Duodenal mucosa (tissue), 2 donors: Measurements from ENCODE around the gene TERT.
"Not testable (repeated sequence)": the region's sequence is repeated elsewhere in the genome, so short reads cannot be mapped to it uniquely, and the experiment has no call there.

Experiments used
- H3K27ac ChIP-seq: one replicate; pipeline ENCODE4 v1.7.0; 2013; ENCODE audit warnings: low read depth, low read length
- H3K27me3 ChIP-seq, 2 donors: one replicate each; pipeline ENCODE4 v1.7.0; 2013; ENCODE audit warnings: low read length in 2 of 2, control low read depth in 1 of 2; ENCODE audit not compliant: insufficient read depth in 2 of 2, control insufficient read depth in 1 of 2
- H3K36me3 ChIP-seq, 2 donors: one replicate each; pipeline ENCODE4 v1.7.0; 2013; ENCODE audit warnings: low read length in 2 of 2, control low read depth in 1 of 2; ENCODE audit not compliant: insufficient read depth in 2 of 2, control insufficient read depth in 1 of 2
- H3K4me1 ChIP-seq, 2 donors: one replicate each; pipeline ENCODE4 v1.7.0; 2013; ENCODE audit warnings: low read length in 2 of 2, control low read depth in 1 of 2; ENCODE audit not compliant: insufficient read depth in 2 of 2, control insufficient read depth in 1 of 2
- H3K4me3 ChIP-seq, 2 donors: one replicate each; pipeline ENCODE4 v1.7.0; 2013; ENCODE audit warnings: low read length in 2 of 2, low read depth in 1 of 2
- H3K9ac ChIP-seq, 2 donors: one replicate each; pipeline ENCODE4 v1.7.0; 2013; ENCODE audit warnings: low read length in 2 of 2, low read depth in 1 of 2
- H3K9me3 ChIP-seq, 2 donors: one replicate each; pipeline ENCODE4 v1.7.0; 2013; ENCODE audit warnings: low read length in 2 of 2, control low read depth in 1 of 2; ENCODE audit not compliant: control insufficient read depth in 1 of 2

TERT gene

DNA sequence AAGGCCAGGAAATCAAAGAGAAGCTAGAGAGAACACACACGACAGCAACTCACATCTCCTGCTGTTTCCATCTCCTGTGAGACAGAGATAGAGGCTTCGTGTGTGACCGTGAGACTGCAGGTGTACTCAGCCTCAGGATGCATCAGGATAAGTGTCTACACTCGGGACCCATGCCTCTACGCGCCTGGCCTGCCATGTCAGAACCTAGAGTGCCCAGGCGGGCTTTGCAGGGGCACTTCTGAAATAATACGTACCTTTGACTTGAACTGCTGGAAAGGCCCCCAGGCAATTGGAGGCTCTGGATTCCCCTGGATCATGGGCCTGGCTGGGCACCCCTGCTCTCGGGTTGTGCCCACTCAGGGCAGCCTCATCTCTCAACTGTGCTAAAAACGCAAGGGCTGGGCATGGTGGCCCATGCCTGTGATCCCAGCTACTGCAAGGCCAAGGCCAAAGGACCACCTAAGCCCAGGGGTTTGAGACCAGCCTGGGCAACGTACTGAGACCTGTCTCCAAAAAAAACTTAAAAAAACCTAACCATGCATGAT lies 37.1 kb upstream of the TERT start:
- H3K9me3 ChIP-seq, result no peaks in the 10 kb centered on the region
- H3K27me3 ChIP-seq, result no peaks in the 10 kb centered on the region
- no peak overlapping the region for H3K9ac ChIP-seq
- H3K4me1 ChIP-seq, result peaks cover 35 to 39% of the 10 kb centered on the region in 2 donors
- peaks cover 26 to 75% of the 10 kb centered on the region in 2 donors for H3K36me3 ChIP-seq
- H3K27ac ChIP-seq, result no peak overlapping the region
- no peak overlapping the region for H3K4me3 ChIP-seq

GRCh38 chr5:1330847-1331831 lies 36.3 kb upstream of the TERT start:
- H3K27ac ChIP-seq, result peak overlapping the region; percentile 64
- no peaks in the 10 kb centered on the region for H3K27me3 ChIP-seq
- no peaks in the 10 kb centered on the region for H3K9me3 ChIP-seq
- H3K4me1 ChIP-seq, result peaks cover 28 to 31% of the 10 kb centered on the region in 2 donors
- peak overlapping the region in 1 of 2 donors; percentile 29 for H3K4me3 ChIP-seq
- peak overlapping the region in 1 of 2 donors; percentile 48 for H3K9ac ChIP-seq
- H3K36me3 ChIP-seq, result peaks cover 22 to 68% of the 10 kb centered on the region in 2 donors

GRCh38 chr5:1330146-1330846 lies 35.4 kb upstream of the TERT start:
- Histone ChIP-seq H3K9me3 (no peaks in the 10 kb centered on the region), H3K36me3 (peaks cover 22 to 68% of the 10 kb centered on the region in 2 donors), H3K4me3 (peak overlapping the region in 1 of 2 donors; percentile 29), H3K27me3 (no peaks in the 10 kb centered on the region), H3K9ac (peak overlapping the region in 1 of 2 donors; percentile 48), H3K27ac (peak overlapping the region; percentile 64), H3K4me1 (peaks cover 21 to 23% of the 10 kb centered on the region in 2 donors)

DNA sequence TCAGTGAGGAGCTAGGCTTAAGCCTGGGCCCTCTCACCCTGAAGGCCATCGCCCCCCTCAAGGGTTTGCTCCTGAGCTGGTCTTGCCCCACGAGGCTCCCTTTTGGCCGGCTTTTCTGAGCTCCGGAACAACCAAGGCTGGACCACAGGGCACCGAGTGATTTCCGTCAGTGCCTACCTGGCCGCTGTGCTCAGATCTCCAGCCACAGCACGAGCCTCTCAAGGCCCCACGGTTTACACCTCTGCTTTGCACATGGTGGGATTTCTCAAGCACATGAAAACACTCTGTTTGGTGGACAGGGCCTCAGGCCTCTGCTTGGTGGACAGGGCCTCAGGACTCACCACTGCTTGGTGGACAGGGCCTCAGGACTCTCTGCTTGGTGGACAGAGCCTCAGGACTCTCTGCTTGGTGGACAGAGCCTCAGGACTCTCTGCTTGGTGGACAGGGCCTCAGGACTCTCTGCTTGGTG lies 34.3 kb upstream of the TERT start:
- Histone ChIP-seq H3K4me1 (peaks cover 21 to 22% of the 10 kb centered on the region in 2 donors), H3K9ac (no peak overlapping the region), H3K4me3 (no peak overlapping the region), H3K27ac (no peak overlapping the region), H3K9me3 (no peaks in the 10 kb centered on the region), H3K36me3 (peaks cover 28 to 68% of the 10 kb centered on the region in 2 donors), H3K27me3 (no peaks in the 10 kb centered on the region)

DNA sequence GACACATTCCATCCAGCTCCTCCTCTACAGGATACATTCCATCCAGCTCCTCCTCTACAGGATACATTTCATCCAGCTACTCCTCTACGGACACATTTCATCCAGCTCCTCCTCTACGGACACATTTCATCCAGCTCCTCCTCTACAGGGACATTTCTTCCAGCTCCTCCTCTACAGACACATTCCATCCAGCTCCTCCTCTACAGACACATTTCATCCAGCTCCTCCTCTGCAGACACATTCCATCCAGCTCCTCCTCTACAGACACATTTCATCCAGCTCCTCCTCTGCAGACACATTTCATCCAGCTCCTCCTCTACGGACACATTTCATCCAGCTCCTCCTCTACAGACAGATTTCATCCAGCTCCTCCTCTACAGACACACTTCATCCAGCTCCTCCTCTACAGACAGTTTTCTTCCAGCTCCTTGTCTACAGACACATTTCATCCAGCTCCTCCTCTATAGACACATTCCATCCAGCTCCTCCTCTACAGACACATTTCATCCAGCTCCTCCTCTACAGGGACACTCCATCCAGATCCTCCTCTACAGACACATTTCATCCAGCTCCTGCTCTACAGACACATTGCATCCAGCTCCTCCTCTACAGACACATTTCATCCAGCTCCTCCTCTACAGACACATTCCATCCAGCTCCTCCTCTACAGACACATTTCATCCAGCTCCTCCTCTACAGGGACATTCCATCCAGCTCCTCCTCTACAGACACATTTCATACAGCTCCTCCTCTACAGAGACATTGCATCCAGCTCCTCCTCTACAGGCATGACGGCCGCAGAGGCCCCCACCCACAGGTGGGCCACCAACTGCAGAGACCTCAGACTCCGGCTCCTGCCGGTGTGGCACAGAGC lies 33.6 kb upstream of the TERT start:
- not testable (repeated sequence) for H3K9me3 ChIP-seq, H3K27me3 ChIP-seq, H3K27ac ChIP-seq, H3K9ac ChIP-seq, H3K4me3 ChIP-seq
- Histone ChIP-seq H3K4me1 (peaks cover 21 to 22% of the 10 kb centered on the region in 2 donors), H3K36me3 (peaks cover 27 to 68% of the 10 kb centered on the region in 2 donors)

- H3K9me3 ChIP-seq, H3K27me3 ChIP-seq, H3K9ac ChIP-seq, H3K27ac ChIP-seq, H3K4me3 ChIP-seq: not testable (repeated sequence)
- Histone ChIP-seq H3K36me3 (peaks cover 22 to 68% of the 10 kb centered on the region in 2 donors), H3K4me1 (peaks cover 14 to 22% of the 10 kb centered on the region in 2 donors)
Measured at GRCh38 chr5:1326901-1327756, 32.3 kb upstream of the TERT start.

GRCh38 chr5:1326532-1326875 lies 31.6 kb upstream of the TERT start:
- H3K9ac ChIP-seq, H3K27ac ChIP-seq, H3K27me3 ChIP-seq, H3K4me3 ChIP-seq, H3K9me3 ChIP-seq: not testable (repeated sequence)
- Histone ChIP-seq H3K36me3 (peaks cover 17 to 68% of the 10 kb centered on the region in 2 donors), H3K4me1 (peaks cover 10 to 16% of the 10 kb centered on the region in 2 donors)

- Histone ChIP-seq H3K36me3 (peaks cover 21 to 68% of the 10 kb centered on the region in 2 donors), H3K4me3 (no peak overlapping the region), H3K27me3 (no peaks in the 10 kb centered on the region), H3K4me1 (peaks cover 5 to 11% of the 10 kb centered on the region in 2 donors), H3K27ac (no peak overlapping the region), H3K9me3 (no peaks in the 10 kb centered on the region), H3K9ac (no peak overlapping the region)
Measured at GRCh38 chr5:1325870-1326531, 31.1 kb upstream of the TERT start.
